ENCODE results near the gene ASAP3. TPM values are rescaled to one million over a fixed set of nuclear protein-coding genes. Genes with fewer than 3 reads are reported as not detected.
"Not testable (repeated sequence)": the region's sequence is repeated elsewhere in the genome, so short reads cannot be mapped to it uniquely, and the experiment has no call there.

The ASAP3 gene
- total RNA-seq, 1 donor from 2014 or later = 31.1 TPM

DNA sequence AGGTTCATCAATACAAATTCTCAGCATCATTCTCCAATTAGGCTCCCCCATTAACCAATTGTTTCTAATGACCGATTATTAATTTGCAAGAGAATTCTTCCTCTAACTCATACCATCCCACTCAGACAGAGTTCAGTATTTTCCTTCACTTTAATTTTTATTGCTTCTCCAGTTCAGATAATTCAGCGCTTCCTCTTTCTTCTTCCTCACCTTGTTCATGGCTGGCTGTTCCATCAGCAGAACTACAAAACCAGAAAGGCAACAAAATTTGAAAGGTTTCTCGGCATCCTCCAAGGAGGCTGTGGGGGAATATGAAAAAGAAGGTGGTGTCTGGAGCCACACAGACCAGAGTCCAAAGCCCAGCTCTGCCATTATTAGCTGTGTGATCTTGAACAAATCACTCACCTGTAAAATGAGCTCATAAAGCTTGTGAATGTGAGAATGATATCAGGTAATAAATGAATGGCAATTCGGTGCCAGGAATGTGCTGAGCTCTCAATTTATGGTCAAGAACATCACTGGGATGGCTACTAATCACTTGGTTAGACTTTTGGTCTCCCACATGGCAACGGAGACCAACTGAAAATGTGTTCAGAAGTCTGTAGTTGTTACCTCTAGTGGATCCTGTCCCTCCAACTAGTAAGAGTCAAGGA, 102.6 kb downstream of the ASAP3 start:
- TF ChIP-seq, protein P1, sequence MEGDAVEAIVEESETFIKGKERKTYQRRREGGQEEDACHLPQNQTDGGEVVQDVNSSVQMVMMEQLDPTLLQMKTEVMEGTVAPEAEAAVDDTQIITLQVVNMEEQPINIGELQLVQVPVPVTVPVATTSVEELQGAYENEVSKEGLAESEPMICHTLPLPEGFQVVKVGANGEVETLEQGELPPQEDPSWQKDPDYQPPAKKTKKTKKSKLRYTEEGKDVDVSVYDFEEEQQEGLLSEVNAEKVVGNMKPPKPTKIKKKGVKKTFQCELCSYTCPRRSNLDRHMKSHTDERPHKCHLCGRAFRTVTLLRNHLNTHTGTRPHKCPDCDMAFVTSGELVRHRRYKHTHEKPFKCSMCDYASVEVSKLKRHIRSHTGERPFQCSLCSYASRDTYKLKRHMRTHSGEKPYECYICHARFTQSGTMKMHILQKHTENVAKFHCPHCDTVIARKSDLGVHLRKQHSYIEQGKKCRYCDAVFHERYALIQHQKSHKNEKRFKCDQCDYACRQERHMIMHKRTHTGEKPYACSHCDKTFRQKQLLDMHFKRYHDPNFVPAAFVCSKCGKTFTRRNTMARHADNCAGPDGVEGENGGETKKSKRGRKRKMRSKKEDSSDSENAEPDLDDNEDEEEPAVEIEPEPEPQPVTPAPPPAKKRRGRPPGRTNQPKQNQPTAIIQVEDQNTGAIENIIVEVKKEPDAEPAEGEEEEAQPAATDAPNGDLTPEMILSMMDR (IDR thresholded peaks at IDR 0.05) = no peak
- Mint-ChIP-seq H3K9me3 (ENCODE audit: unreplicated experiment) (no peaks in the 10 kb centered on the region), H3K4me3 (ENCODE audit: unreplicated experiment) (no peak overlapping the region), H3K36me3 (ENCODE audit: unreplicated experiment) (peaks cover 1% of the 10 kb centered on the region), H3K4me1 (ENCODE audit: unreplicated experiment) (peaks cover 25% of the 10 kb centered on the region), H3K27ac (ENCODE audit: unreplicated experiment) (no peak overlapping the region), H3K27me3 (ENCODE audit: unreplicated experiment) (no peaks in the 10 kb centered on the region)
- no peak for DNase-seq (ENCODE audit: extremely low spot score, unreplicated experiment)

DNA sequence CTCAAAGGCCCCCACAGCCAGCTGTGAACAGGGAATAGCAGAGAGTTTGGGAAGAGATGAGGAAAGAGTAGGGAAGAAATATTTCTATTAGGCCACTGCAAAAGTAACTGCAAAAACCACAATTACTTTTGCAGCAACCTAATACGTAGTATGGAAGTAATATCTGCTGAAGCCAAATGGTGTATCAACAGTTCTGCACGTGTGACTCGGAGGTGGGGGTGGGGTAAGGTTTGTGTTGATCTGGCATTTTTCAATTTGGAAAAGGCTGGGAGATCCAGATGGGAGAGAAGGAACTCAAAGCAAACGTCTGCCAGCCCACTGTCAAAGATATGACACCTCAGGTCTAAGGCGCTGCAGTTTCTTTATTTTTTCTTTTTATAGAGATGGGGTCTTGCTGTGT, 103.3 kb downstream of the ASAP3 start:
- H3K27me3 Mint-ChIP-seq (ENCODE audit: unreplicated experiment) = no peaks in the 10 kb centered on the region
- TF ChIP-seq, protein P1 (IDR thresholded peaks at IDR 0.05) = no peak
- no peak overlapping the region for H3K27ac Mint-ChIP-seq (ENCODE audit: unreplicated experiment)
- H3K4me1 Mint-ChIP-seq (ENCODE audit: unreplicated experiment) = peaks cover 25% of the 10 kb centered on the region
- no peak overlapping the region for H3K4me3 Mint-ChIP-seq (ENCODE audit: unreplicated experiment)
- H3K9me3 Mint-ChIP-seq (ENCODE audit: unreplicated experiment) = no peaks in the 10 kb centered on the region
- H3K36me3 Mint-ChIP-seq (ENCODE audit: unreplicated experiment) = peaks cover 1% of the 10 kb centered on the region
- DNase-seq (ENCODE audit: extremely low spot score, unreplicated experiment) = no peak

DNA sequence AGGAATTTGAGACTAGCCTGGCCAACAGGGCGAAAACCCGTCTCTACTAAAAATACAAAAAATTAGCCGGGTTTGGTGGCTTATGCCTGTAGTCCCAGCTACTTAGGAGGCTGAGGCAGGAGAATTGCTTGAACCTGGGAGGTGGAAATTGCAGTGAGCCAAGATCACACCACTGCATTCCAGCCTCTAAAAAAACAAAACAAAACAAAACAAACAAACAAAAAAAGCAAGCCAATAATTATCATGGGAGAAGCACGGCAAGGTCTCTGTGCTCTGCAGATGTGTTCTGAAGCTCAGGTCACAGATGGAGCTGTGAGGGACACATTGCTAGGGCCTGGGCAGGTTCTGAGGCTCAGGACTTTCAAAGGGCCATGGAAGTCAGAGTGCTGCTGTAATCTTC, 103.7 kb downstream of the ASAP3 start:
- not testable (repeated sequence) for H3K27me3 Mint-ChIP-seq (ENCODE audit: unreplicated experiment); H3K9me3 Mint-ChIP-seq (ENCODE audit: unreplicated experiment); H3K36me3 Mint-ChIP-seq (ENCODE audit: unreplicated experiment); DNase-seq (ENCODE audit: extremely low spot score, unreplicated experiment); H3K27ac Mint-ChIP-seq (ENCODE audit: unreplicated experiment); H3K4me3 Mint-ChIP-seq (ENCODE audit: unreplicated experiment)
- peaks cover 25% of the 10 kb centered on the region for H3K4me1 Mint-ChIP-seq (ENCODE audit: unreplicated experiment)

Other genes with a start within 250 kb of the ASAP3 start
- gene HNRNPR, start 139.9 kb downstream of the ASAP3 start, total RNA-seq = 140 and 151 TPM in 2 replicates
- gene ZNF436, start 114.3 kb downstream of the ASAP3 start, total RNA-seq = 17.4 and 18.4 TPM in 2 replicates
- gene TCEA3, start 59.4 kb downstream of the ASAP3 start, total RNA-seq = 4.0 and 4.6 TPM in 2 replicates
- gene E2F2, start 47.1 kb upstream of the ASAP3 start, total RNA-seq = 1.3 TPM in 2 replicates
- 73.5 and 86.9 TPM in 2 replicates for gene ID3, start 75.3 kb upstream of the ASAP3 start, total RNA-seq
- gene RPL11, start 207.6 kb upstream of the ASAP3 start, total RNA-seq = 823 and 843 TPM in 2 replicates